Measurements from ENCODE around the gene WWOX. TPM values are rescaled to one million over a fixed set of nuclear protein-coding genes. Genes with fewer than 3 reads are reported as not detected.

Gene WWOX
- total and polyA plus RNA-seq, 2 of the 13 experiments (the other 11 are each of a cell fraction or from before 2014, with no cell fraction given): 9.1 to 37.4 TPM

- peak; percentile 4; the same call in 1 of the 2 replicates for TF ChIP-seq ZBTB43 (CRISPR knock-in tag; conservative IDR thresholded peaks at IDR 0.05)
- TF ChIP-seq ZMYM2 (CRISPR knock-in tag; IDR thresholded peaks at IDR 0.05): no peak
- peak; percentile 47; the same call in 1 of the 2 replicates for TF ChIP-seq ZNF572 (CRISPR knock-in tag; IDR thresholded peaks at IDR 0.05)
- 0 out of 2 replicates have a peak, but pooled peaks have one; percentile 17 for TF ChIP-seq ZBTB7B (CRISPR knock-in tag; IDR thresholded peaks at IDR 0.05)
- TF ChIP-seq PRPF4 (IDR thresholded peaks at IDR 0.05; ENCODE audit: low read depth, low read length, poor library complexity, severe bottlenecking): no peak
- TF ChIP-seq ZBTB7A (CRISPR knock-in tag; IDR thresholded peaks at IDR 0.05): 0 out of 2 replicates have a peak, but pooled peaks have one; percentile 41
- 0 out of 2 replicates have a peak, but pooled peaks have one; percentile 66 for TF ChIP-seq REL (CRISPR knock-in tag; conservative IDR thresholded peaks at IDR 0.05)
- no peak for TF ChIP-seq ZNF337 (CRISPR knock-in tag; IDR thresholded peaks at IDR 0.05; ENCODE audit: borderline replicate concordance, low read depth)
- TF ChIP-seq ZNF441 (CRISPR knock-in tag; IDR thresholded peaks at IDR 0.05; ENCODE audit: borderline replicate concordance): 0 out of 2 replicates have a peak, but pooled peaks have one; percentile 1
- 0 out of 2 replicates have a peak, but pooled peaks have one; percentile 52 for TF ChIP-seq RFXAP (CRISPR knock-in tag; IDR thresholded peaks at IDR 0.05; ENCODE audit: borderline replicate concordance)
- TF ChIP-seq PITX1 (CRISPR knock-in tag; IDR thresholded peaks at IDR 0.05): 0 out of 2 replicates have a peak, but pooled peaks have one; percentile 20
- TF ChIP-seq HOXA5 (CRISPR knock-in tag; IDR thresholded peaks at IDR 0.05): 0 out of 2 replicates have a peak, but pooled peaks have one; percentile 41
- TF ChIP-seq ZNF574 (CRISPR knock-in tag; IDR thresholded peaks at IDR 0.05): peak; percentile 16; the same call in 1 of the 2 replicates
- TF ChIP-seq MXD1 (CRISPR knock-in tag; IDR thresholded peaks at IDR 0.05): 0 out of 2 replicates have a peak, but pooled peaks have one; percentile 48
- TF ChIP-seq ZFX (CRISPR knock-in tag; IDR thresholded peaks at IDR 0.05; ENCODE audit: low read depth): peak; percentile 48; the same call in 1 of the 2 replicates
- no peak for TF ChIP-seq KDM2A (CRISPR knock-in tag; IDR thresholded peaks at IDR 0.05; ENCODE audit: borderline replicate concordance, low read depth)
- peak; percentile 12; the same call in 1 of the 2 replicates for TF ChIP-seq HOXA3 (CRISPR knock-in tag; IDR thresholded peaks at IDR 0.05)
- TF ChIP-seq ZNF501 (CRISPR knock-in tag; IDR thresholded peaks at IDR 0.05): 0 out of 2 replicates have a peak, but pooled peaks have one; percentile 1
- 0 out of 2 replicates have a peak, but pooled peaks have one; percentile 59 for TF ChIP-seq ZNF234 (CRISPR knock-in tag; conservative IDR thresholded peaks at IDR 0.05)
- 0 out of 2 replicates have a peak, but pooled peaks have one; percentile 54 for TF ChIP-seq KDM5B (CRISPR knock-in tag; IDR thresholded peaks at IDR 0.05; ENCODE audit: borderline replicate concordance)
Measured at GRCh38 chr16:78596348-78596995, 497.0 kb downstream of the WWOX start (continued).
